NCI-H510A treated with DMSO at 0.1 percent for 48 hours (cell line): ENCODE measurements around the gene PPIL1.
"Not testable (repeated sequence)": the region's sequence is repeated elsewhere in the genome, so short reads cannot be mapped to it uniquely, and the experiment has no call there.

Experiments
- DNase-seq: peaks from one replicate; lab custom pipeline; 2025; lab: John Stamatoyannopoulos, UW

PPIL1 gene

DNA sequence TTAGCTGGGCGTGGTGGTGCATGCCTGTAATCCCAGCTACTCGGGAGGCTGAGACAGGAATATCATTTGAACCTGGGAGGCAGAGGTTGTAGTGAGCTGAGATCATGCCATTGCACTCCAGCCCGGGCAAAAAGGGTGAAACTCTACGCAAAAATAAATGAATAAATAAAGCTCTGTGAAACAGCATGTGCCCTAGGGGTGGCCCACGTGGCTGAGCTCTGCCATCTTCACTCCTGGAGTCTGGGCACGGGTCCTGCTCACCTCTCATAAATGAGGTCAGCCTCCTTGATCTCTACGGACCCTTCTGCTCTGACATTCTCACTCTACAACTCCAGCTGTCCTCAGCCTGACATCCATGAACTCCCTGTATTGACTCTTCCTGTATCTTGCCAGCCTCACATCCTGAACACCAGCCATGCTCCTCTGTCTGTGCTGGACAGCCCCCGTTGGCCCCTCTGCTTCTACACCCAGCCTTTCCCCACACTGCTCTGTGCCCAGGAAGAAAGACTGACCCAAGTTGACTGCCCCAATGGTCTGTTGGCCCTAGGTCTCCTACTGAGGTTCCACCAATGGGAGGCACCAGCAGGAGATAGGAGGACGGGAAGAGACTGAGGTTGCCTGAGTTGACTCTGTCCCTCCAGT is 57.3 kb downstream of the PPIL1 start:
- no peak for DNase-seq

DNA sequence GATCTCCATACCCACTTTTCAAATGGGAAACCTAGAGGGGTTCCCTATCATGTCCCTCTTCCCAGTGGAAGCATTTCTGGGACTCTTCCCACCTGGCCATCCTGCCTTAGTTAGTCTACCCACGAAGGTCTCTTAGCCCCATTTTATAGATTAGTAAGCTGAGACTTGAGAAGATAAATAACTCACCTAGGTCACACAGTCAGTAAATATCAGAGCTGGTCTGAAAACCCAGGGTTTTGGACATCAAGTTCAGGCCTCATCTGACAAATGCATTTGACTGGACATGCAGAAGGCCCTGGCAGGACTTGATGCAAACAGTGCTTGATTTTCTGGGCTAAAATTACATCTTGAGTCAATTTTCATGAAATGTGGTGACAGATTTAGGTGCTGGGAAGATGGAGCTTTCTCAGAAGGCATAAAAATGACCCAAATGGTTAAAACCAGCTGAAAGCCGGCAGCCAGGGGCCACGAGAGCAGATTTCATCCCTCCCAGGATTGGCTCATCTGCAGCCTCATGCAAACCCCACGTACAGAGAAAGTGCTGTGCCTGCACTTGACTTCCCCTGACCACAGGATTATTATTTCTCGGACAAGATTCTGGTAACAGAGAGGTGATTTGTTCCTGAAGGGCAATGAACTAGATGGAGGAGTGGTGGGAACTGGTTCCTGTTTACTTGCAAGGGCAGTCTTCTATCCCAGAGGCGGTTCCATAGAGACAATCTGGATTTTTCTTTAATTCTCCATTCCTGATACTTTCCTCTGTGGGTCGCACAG is 58.5 kb downstream of the PPIL1 start:
- no peak for DNase-seq

- DNase-seq, result no peak
These were observed 60.4 kb downstream of the PPIL1 start for GRCh38 chr6:36814249-36814648.

- no peak for DNase-seq
These were observed 61.1 kb downstream of the PPIL1 start for GRCh38 chr6:36813526-36813925.

DNA sequence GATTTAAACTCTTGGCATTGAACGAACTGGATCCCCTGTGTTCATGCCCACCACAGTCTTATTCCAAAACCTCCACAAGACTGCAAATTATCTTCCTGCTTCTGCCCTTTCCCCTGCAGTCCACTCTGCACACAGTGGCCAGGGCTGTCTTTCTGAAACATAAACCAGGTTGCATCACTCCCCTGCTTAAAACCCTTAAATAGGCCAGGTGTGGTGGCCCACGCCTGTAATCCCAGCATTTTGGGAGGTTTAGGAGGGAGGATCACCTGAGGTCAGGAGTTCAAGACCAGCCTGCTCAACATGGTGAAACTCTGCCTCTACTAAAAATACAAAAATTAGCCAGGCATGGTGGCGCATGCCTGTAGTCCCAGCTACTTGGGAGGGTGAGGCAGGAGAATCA is 61.6 kb downstream of the PPIL1 start:
- DNase-seq, result not testable (repeated sequence)

DNA sequence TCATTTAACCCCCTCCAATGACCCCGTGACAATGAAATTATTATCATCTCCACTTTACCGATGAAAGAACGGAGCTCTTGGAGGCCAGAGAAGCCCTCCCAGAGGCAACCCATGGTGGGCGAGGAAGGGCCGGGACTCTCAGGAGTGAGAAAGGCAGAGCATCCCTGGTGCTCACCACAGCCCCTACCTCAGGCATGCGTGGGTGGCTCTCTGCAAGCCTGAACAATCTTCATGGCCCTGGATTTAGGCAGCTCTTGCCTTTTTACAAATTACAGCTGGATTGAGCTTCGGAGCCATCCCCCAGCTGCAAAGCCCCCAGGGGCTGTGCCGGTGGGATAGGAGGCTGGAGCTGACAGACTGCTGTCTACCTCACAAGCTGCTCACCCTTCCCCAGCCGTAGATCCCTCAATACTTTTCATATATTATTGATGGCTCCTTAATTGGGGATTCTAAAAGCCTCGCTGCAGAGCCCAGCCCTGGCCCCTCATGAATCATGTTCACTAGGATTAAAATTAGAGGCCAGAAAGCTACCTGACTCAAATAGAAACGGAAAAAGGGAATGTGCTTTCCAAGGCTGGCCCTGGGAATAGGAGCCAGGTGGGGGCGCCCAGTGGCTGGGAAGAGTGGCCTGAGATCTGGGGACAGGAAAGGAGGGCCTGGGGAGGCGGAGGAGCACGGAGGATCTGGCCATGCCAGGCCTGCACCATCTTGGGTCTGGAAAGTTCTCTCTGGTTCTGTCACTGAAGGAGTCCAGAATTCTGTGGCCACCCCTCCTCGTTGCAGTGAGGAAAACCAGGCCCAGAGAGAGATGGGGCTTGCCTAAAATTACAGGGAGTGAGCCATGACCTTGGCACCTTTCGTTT is 64.4 kb downstream of the PPIL1 start:
- no peak for DNase-seq

- no peak for DNase-seq
These were observed 65.4 kb downstream of the PPIL1 start for GRCh38 chr6:36809156-36809555.

DNA sequence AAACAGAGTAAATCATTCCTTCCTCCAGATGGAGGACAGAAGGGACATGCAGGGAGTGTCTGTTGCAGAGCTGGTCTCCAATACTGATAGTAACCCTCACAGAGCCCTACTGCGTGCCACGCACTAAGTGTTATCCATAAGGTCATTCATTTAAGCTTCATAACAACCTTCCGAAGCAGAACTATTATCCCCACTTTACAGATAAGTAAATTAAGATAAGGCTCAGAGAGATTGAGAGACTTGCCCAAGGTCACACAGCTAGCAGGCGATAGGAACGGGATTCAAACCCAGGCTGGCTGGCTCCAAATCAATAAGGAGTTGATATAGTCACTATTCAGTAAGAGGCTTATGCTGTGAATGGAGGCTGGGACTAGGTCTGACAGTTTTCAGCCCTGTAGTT is 66.0 kb downstream of the PPIL1 start:
- no peak for DNase-seq

DNA sequence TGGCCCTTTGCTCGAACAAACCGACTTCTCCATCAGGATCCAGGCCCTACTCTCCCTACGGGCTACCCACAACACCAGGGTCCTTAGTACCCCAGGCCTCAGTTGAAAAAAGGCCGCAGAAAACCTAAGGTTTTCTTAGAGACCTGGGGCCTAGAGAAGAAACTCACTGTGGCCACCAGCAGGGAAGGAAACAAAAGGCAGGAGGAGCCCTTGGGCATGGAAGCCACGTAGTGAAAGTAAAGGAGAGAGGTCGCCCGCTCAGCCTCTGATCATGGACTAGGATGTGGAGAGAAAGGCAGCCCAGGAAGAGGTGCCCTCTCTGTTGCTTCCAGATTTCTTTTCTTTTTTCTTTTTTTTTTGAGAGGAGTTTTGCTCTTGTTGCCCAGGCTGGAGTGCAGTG is 66.9 kb downstream of the PPIL1 start:
- DNase-seq, result no peak

- no peak for DNase-seq
These were observed 67.5 kb downstream of the PPIL1 start for GRCh38 chr6:36807143-36807542.

GRCh38 chr6:36805917-36806316 is 68.7 kb downstream of the PPIL1 start:
- no peak for DNase-seq

DNA sequence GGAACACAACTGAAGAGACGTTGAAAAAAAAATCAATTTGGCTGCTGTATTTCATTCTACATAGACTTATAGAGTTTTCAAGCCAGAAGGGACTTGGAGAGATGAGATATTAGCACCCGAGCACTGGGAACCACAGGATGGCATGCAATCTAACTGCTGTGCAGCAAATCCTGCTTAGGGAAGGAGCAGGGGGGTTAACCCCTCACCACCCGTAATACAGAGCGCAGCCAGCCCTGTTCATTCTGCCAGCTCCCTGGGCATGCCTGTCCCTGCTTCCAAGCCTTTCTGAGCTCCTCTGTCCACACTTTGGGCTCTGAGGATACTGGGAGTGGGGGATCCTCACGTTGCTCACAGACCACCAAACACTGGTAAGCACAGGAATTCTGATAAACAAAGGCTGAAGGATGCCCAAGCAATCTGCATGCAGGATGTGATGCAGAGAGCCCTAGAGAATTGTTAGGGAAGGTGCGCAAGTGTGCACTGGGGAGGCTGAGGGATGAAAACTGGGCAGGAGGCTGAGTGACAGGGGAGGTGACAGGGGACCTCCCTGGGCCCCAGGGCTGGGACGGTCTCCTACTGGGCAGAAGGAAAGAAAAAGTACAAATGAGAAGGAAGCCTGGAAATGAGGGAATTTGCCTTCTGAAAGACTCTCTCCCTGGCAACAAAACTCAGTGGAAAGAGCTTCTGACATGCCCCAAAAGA is 69.4 kb downstream of the PPIL1 start:
- no peak for DNase-seq
